ENCODE data around the gene BCL2A1.
A peak's percentile ranks its signal among the peaks of the same experiment; 100 is the strongest.
"Not testable (repeated sequence)": the region's sequence is repeated elsewhere in the genome, so short reads cannot be mapped to it uniquely, and the experiment has no call there.

The BCL2A1 gene

GRCh38 chr15:79957741-79958140, 13.3 kb downstream of the BCL2A1 start:
- DNase-seq (ENCODE audit: low read depth) = no peak

GRCh38 chr15:79956354-79956939, 14.5 kb downstream of the BCL2A1 start:
- DNase-seq (ENCODE audit: low read depth) = no peak

- no peak for DNase-seq (ENCODE audit: low read depth)
Observed at GRCh38 chr15:79954661-79955060, 16.3 kb downstream of the BCL2A1 start.

GRCh38 chr15:79953951-79954444, 17.0 kb downstream of the BCL2A1 start:
- DNase-seq (ENCODE audit: low read depth) = no peak

- DNase-seq (ENCODE audit: low read depth) = no peak
Observed at GRCh38 chr15:79952329-79952728, 18.7 kb downstream of the BCL2A1 start.

- DNase-seq (ENCODE audit: low read depth) = no peak
Observed at GRCh38 chr15:79950247-79950646, 20.7 kb downstream of the BCL2A1 start.

GRCh38 chr15:79948761-79949160, 22.2 kb downstream of the BCL2A1 start:
- DNase-seq (ENCODE audit: low read depth) = no peak

- no peak for DNase-seq (ENCODE audit: low read depth)
Observed at GRCh38 chr15:79948095-79948695, 22.8 kb downstream of the BCL2A1 start.

GRCh38 chr15:79947009-79947408, 24.0 kb downstream of the BCL2A1 start:
- DNase-seq (ENCODE audit: low read depth) = no peak

- no peak for DNase-seq (ENCODE audit: low read depth)
Observed at GRCh38 chr15:79944622-79945021, 26.4 kb downstream of the BCL2A1 start.

- DNase-seq (ENCODE audit: low read depth) = no peak
Observed at GRCh38 chr15:79943820-79944219, 27.2 kb downstream of the BCL2A1 start.

GRCh38 chr15:79942741-79943481, 28.1 kb downstream of the BCL2A1 start:
- DNase-seq (ENCODE audit: low read depth) = no peak

- no peak for DNase-seq (ENCODE audit: low read depth)
Observed at GRCh38 chr15:79939399-79939798, 31.6 kb downstream of the BCL2A1 start.

- no peak for DNase-seq (ENCODE audit: low read depth)
Observed at GRCh38 chr15:79938143-79938542, 32.9 kb downstream of the BCL2A1 start.

- not testable (repeated sequence) for DNase-seq (ENCODE audit: low read depth)
Observed at GRCh38 chr15:79935556-79936201, 35.3 kb downstream of the BCL2A1 start.

GRCh38 chr15:79933231-79933630, 37.8 kb downstream of the BCL2A1 start:
- DNase-seq (ENCODE audit: low read depth) = no peak

- no peak for DNase-seq (ENCODE audit: low read depth)
Observed at GRCh38 chr15:79932447-79932846, 38.5 kb downstream of the BCL2A1 start.

- DNase-seq (ENCODE audit: low read depth) = no peak
Observed at GRCh38 chr15:79930516-79930915, 40.5 kb downstream of the BCL2A1 start.

GRCh38 chr15:79929412-79929811, 41.6 kb downstream of the BCL2A1 start:
- DNase-seq (ENCODE audit: low read depth) = no peak

GRCh38 chr15:79926116-79926515, 44.9 kb downstream of the BCL2A1 start:
- DNase-seq (ENCODE audit: low read depth) = not testable (repeated sequence)

- no peak for DNase-seq (ENCODE audit: low read depth)
Observed at GRCh38 chr15:79924379-79924778, 46.6 kb downstream of the BCL2A1 start.

GRCh38 chr15:79923515-79924169, 47.4 kb downstream of the BCL2A1 start:
- DNase-seq (ENCODE audit: low read depth) = peak; percentile 98

Measured in CMK (cell line).